Peyer's patch (tissue), 4 donors: Measurements from ENCODE around the gene DHDH. TPM values are rescaled to one million over a fixed set of nuclear protein-coding genes. Genes with fewer than 3 reads are reported as not detected.

Source experiments
- DNase-seq, 3 donors: peaks; one replicate each; pipeline ENCODE4 v3.0.0-alpha.2; 2017 to 2019
- H3K27ac ChIP-seq, 4 donors: fragments of 200-600 bp; sonication (generic); one replicate each; pipeline ENCODE4 v1.5.1; 2016 to 2019
- H3K27me3 ChIP-seq, 2 donors: fragments of 200-600 bp; sonication (generic); one replicate each; pipeline ENCODE4 v1.5.1; 2019
- H3K36me3 ChIP-seq, 3 donors: fragments of 200-600 bp; sonication (generic); one replicate each; pipeline ENCODE4 v1.5.1; 2016 to 2019
- H3K4me1 ChIP-seq, 4 donors: fragments of 200-600 bp; sonication (generic); one replicate each; pipeline ENCODE4 v1.5.1; 2016 to 2019
- H3K4me3 ChIP-seq, 4 donors: fragments of 200-600 bp; sonication (generic); 1 replicate in 3 of 4; 2 replicates in 1 of 4; pipeline ENCODE4 v1.5.1; 2016 to 2019; ENCODE audit warnings: mild to moderate bottlenecking in 1 of 4
- H3K9me3 ChIP-seq, 4 donors: fragments of 200-600 bp; sonication (generic); one replicate each; pipeline ENCODE4 v1.5.1; 2016 to 2019; ENCODE audit warnings: mild to moderate bottlenecking in 1 of 4
- POLR2A ChIP-seq, 2 donors: fragments of 450-650 bp; IDR thresholded peaks; one replicate each; pipeline ENCODE4 v1.5.1; 2017; ENCODE audit warnings: antibody characterized with exemption in 2 of 2, mild to moderate bottlenecking in 2 of 2, moderate library complexity in 2 of 2
- total RNA-seq, 4 donors: library from RNA; depleted of rRNA; stranded (reverse); fragments of >200 nt; gene quantifications; one replicate each; pipeline ENCODE4 v1.1.0, GENCODE V29; 2016
- TF ChIP-seq, protein P1 (sequence below), 6 experiments: fragments of 450-650 bp in 4 of 6; fragments of 200-600 bp in 2 of 6; sonication (generic) in 1 of 6; IDR thresholded peaks; one replicate each; pipeline ENCODE4 v1.5.1; 2017 to 2019; ENCODE audit warnings: antibody characterized with exemption in 6 of 6, mild to moderate bottlenecking in 3 of 6, moderate library complexity in 1 of 6

DHDH gene
- total RNA-seq, 4 donors from 2014 or later: 14.6 to 55.5 (median 45.9) TPM; not detected in 1

DNA sequence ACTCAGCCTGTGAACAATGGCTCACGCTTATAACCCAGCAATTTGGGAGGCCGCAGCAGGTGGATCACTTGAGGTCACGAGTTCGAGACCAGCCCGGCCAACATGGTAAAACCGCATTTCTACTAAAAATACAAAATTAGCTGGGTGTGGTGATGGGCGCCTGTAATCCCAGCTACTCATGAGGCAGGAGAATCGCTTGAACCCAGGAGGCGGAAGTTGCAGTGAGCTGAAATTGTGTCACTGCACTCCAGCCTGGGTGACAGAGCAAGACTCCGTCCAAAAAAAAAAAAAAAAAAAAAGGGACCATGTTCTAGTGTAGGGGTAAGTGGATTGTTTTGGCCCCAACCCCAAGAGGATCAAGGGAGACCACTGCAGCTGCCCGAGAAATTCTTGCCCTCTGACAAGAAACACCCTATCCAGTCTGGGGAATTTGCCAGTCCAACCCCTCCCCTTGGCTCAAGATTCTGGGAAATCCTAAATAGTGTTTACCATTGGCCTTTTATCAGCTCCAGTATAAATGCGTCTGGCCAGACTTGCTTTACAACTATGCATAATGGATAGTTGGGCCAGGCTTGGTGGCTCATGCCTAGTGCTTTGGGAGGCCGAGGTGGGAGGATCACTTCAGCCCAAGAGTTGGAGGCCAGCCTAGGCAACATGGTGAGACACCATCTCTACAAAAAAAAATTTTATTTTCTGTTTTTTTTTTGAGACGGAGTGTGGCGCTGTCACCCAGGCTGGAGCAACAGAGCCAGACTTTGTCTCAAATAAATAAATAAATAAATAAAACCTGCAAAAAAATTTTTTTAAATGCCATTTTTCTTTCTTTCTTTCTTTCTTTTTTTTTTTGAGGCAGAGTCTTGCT is 5.1 kb upstream of the DHDH start:
- Histone ChIP-seq H3K27ac (no peak overlapping the region), H3K36me3 (no peaks in the 10 kb centered on the region), H3K4me1 (peaks cover 0 to 5% (median 0%) of the 10 kb centered on the region in 4 donors), H3K9me3 (no peaks in the 10 kb centered on the region), H3K4me3 (no peak overlapping the region), H3K27me3 (no peaks in the 10 kb centered on the region)
- no peak for DNase-seq
- no peak for TF ChIP-seq POLR2A (IDR thresholded peaks at IDR 0.05)
- TF ChIP-seq, protein P1, sequence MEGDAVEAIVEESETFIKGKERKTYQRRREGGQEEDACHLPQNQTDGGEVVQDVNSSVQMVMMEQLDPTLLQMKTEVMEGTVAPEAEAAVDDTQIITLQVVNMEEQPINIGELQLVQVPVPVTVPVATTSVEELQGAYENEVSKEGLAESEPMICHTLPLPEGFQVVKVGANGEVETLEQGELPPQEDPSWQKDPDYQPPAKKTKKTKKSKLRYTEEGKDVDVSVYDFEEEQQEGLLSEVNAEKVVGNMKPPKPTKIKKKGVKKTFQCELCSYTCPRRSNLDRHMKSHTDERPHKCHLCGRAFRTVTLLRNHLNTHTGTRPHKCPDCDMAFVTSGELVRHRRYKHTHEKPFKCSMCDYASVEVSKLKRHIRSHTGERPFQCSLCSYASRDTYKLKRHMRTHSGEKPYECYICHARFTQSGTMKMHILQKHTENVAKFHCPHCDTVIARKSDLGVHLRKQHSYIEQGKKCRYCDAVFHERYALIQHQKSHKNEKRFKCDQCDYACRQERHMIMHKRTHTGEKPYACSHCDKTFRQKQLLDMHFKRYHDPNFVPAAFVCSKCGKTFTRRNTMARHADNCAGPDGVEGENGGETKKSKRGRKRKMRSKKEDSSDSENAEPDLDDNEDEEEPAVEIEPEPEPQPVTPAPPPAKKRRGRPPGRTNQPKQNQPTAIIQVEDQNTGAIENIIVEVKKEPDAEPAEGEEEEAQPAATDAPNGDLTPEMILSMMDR (IDR thresholded peaks at IDR 0.05): no peak

DNA sequence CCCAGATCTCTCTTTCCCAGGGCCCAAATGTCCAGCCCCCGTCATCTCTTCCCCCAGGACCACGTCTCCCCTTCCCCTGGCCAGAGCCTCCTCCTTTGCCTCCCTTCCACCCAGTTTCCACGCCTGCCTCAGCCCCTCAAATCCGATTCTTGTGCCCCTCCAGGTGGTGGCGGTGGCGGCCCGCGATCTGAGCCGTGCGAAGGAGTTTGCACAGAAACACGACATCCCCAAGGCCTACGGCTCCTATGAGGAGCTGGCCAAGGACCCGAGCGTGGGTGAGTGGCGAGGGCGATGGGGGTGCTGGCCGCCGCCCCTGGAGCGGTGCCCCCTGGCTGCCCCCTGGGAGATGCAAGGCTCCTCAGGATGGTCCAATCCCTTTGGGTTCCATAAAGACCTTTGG is 1.3 kb downstream of the DHDH start:
- Histone ChIP-seq H3K4me3 (peak overlapping the region in 1 of 4 donors; percentile 52), H3K9me3 (no peaks in the 10 kb centered on the region), H3K27ac (no peak overlapping the region), H3K36me3 (no peaks in the 10 kb centered on the region), H3K4me1 (peaks cover 0 to 5% (median 2%) of the 10 kb centered on the region in 4 donors), H3K27me3 (no peaks in the 10 kb centered on the region)
- no peak for DNase-seq
- TF ChIP-seq POLR2A (IDR thresholded peaks at IDR 0.05): no peak
- TF ChIP-seq, protein P1 (IDR thresholded peaks at IDR 0.05): no peak

DNA sequence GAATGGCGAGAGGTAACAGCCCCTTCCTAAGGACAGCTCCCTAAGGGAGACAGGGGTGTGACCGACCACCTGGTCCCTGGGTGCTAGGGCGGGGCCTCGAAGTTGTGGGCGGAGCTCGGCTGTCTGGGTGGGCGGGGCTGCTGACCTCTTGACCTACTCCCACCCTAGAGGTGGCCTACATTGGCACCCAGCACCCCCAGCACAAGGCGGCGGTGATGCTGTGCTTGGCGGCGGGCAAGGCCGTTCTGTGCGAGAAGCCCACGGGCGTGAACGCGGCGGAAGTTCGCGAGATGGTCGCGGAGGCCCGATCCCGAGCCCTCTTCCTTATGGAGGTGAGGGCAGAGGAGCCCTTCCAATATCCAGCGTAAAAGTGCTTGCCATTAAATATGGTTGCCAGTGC is 2.4 kb downstream of the DHDH start:
- Histone ChIP-seq H3K36me3 (no peaks in the 10 kb centered on the region), H3K4me3 (no peak overlapping the region), H3K27me3 (no peaks in the 10 kb centered on the region), H3K27ac (no peak overlapping the region), H3K4me1 (peaks cover 0 to 5% (median 2%) of the 10 kb centered on the region in 4 donors), H3K9me3 (peaks cover 0 to under 1% (median under 1%) of the 10 kb centered on the region in 4 donors)
- no peak for DNase-seq
- TF ChIP-seq, protein P1 (IDR thresholded peaks at IDR 0.05): no peak
- TF ChIP-seq POLR2A (IDR thresholded peaks at IDR 0.05): no peak

GRCh38 chr19:48938256-48938655 is 4.8 kb downstream of the DHDH start:
- no peak for DNase-seq
- Histone ChIP-seq H3K4me1 (peaks cover 0 to 4% (median under 1%) of the 10 kb centered on the region in 4 donors), H3K36me3 (peaks cover 0 to 6% (median 0%) of the 10 kb centered on the region in 3 donors), H3K27me3 (no peaks in the 10 kb centered on the region), H3K4me3 (peak overlapping the region in 1 of 4 donors; percentile 13), H3K27ac (peak overlapping the region in 2 of 4 donors; percentile 68 to 72), H3K9me3 (peaks cover 0 to 5% (median 2%) of the 10 kb centered on the region in 4 donors)
- TF ChIP-seq POLR2A (IDR thresholded peaks at IDR 0.05): no peak
- TF ChIP-seq, protein P1 (IDR thresholded peaks at IDR 0.05): no peak

GRCh38 chr19:48940902-48941301 is 7.4 kb downstream of the DHDH start:
- Histone ChIP-seq H3K36me3 (peaks cover 0 to 6% (median 0%) of the 10 kb centered on the region in 3 donors), H3K4me3 (no peak overlapping the region), H3K27me3 (no peaks in the 10 kb centered on the region), H3K4me1 (peaks cover 0 to 4% (median 0%) of the 10 kb centered on the region in 4 donors), H3K27ac (no peak overlapping the region), H3K9me3 (peaks cover 0 to 5% (median 2%) of the 10 kb centered on the region in 4 donors)
- no peak for TF ChIP-seq POLR2A (IDR thresholded peaks at IDR 0.05)
- TF ChIP-seq, protein P1 (IDR thresholded peaks at IDR 0.05): no peak
- no peak for DNase-seq
